NB4 (cell line): ENCODE data around the gene DNPH1.

ENCODE experiments used
- CTCF ChIP-seq: IDR thresholded peaks from one replicate; pipeline ENCODE4 v1.5.1; 2012; ENCODE audit warnings: low read depth, low read length
- TF ChIP-seq, protein P1 (sequence below): IDR thresholded peaks from 2 replicates; pipeline ENCODE4 v1.6.1; 2011; ENCODE audit warnings: low read depth, low read length

- no peak for TF ChIP-seq CTCF
- TF ChIP-seq, protein P1, sequence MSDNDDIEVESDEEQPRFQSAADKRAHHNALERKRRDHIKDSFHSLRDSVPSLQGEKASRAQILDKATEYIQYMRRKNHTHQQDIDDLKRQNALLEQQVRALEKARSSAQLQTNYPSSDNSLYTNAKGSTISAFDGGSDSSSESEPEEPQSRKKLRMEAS = no peak
Observed at GRCh38 chr6:43271944-43272343, 42.7 kb upstream of the DNPH1 start.
